T-helper 9 cell (primary cell): ENCODE measurements around the gene SH2D1B.

ENCODE experiments used
- DNase-seq: peaks from one replicate; pipeline ENCODE4 v3.0.0-alpha.2; 2020

SH2D1B gene

DNA sequence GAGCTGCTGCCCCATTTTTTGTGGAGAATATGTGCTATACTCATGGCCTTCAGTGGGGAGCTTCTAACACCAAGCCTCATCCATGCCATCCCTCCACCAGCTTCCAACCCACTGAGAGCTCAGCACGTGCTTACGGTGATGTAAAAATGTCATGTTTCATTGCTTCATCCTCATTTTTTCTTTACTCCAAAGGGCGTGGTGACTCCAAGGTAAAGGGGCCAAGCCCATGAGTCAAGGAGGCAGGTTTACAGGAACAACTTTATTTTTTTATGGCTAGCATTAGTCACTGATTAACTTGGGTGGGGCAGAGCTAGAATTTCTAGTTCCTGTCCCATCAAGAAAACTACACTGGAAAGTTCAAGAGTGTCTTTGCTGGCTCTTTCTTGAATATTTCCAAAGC lies 30.6 kb downstream of the SH2D1B start, which contains the start of gene C1orf226:
Gene C1orf226 (plus strand): TSS at position 346 of the 400 bp plus-strand sequence. CDS start 174 bp downstream, outside the sequence.
- DNase-seq, result no peak

DNA sequence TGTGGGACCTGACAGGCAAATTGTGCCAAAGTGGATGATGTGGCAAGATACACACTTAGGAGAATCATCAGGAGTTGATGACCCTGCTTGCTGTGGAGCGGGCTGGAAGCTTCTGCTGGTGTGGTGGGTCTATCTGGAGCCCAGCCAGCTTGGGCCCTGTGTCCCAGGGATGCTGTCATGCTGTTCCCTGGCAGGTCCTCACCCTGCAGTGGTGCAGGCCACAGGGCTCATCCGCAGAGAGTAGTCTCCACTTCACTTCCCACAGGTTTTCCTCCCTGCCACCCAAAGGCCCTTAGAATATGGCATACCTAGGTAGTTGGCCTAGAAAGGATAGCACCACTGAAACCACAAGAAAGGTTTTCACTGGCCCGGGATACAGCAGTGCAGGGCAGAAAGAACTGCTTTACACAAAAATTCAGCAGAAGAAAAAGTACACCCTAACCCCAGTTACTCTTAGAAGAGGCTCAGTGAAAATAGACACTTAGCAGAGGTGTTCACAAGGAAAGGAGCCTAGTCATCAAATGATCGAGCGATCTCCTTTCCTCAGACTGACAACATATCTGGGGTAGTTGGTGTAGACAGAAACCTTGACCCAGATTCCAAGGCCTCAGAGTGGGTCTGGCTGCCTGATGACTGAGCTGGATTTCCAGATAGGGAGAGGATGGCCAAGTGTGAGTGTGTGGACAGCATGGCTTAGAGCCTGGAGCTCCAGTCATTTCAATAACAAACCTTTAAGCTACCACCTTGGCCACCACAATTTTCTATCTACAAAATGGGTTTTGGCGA lies 31.7 kb downstream of the SH2D1B start:
- DNase-seq, result no peak

DNA sequence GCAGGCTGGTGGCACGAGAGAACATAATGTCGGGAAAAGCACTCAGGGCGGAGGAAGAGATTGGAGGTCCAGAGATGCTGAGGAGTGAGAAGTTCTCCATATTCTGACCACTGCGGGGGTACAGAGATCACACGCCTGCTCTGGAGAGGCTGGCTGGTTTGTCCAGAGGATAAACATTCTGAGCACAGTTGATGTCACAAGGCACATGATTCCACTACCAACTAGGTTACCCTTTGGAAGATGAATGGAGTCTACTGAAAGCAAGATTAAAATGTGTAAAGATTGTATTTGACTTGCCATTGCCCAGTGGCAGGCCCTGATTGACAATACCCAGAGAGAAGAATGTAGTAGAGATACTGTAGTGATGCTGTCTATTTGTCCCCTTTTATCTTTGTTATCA lies 35.2 kb downstream of the SH2D1B start, which contains the start of gene SPATA46:
Gene SPATA46 (minus strand): TSS at position 164 of the 400 bp plus-strand sequence. CDS start 64 bp downstream, at position 100.
- no peak for DNase-seq

DNA sequence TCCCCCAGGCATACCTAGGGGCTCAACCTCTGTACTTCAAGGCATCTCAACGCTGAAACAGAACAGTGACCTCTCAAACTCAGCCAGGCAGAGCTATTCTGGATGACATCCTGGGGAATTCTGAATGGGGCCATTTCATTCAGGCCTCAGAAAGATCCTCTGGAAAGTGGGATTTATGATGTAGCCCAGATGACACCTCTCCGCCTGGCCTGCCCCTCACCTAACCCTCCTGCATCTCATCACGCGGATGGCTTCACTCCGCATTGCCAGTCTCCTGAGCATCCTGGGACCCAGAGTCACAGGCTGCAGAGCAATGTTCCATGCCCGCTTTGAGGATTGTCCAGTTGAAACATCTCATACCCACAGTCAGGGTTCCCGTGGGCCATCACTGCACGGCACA lies 36.5 kb downstream of the SH2D1B start:
- no peak for DNase-seq

DNA sequence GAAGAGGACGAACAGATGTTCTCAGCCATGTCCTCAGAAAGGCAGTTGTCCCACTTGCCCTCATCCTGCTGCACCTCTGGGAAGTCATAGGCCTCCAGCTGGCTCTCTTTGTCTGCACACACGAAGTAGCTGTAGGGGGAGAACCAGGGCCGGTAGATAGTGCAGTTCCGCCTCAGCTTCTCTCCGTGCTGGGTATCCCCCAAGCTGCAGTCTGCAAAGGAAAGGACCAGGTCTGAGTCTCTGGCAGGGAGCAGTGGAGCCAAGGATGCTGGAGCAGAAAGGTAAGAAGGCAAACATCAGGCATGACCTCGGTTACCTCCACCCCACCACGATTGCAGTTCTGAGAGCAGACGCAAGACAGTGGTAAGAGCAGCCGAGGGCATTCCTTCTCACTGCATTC lies 37.5 kb downstream of the SH2D1B start:
- no peak for DNase-seq

DNA sequence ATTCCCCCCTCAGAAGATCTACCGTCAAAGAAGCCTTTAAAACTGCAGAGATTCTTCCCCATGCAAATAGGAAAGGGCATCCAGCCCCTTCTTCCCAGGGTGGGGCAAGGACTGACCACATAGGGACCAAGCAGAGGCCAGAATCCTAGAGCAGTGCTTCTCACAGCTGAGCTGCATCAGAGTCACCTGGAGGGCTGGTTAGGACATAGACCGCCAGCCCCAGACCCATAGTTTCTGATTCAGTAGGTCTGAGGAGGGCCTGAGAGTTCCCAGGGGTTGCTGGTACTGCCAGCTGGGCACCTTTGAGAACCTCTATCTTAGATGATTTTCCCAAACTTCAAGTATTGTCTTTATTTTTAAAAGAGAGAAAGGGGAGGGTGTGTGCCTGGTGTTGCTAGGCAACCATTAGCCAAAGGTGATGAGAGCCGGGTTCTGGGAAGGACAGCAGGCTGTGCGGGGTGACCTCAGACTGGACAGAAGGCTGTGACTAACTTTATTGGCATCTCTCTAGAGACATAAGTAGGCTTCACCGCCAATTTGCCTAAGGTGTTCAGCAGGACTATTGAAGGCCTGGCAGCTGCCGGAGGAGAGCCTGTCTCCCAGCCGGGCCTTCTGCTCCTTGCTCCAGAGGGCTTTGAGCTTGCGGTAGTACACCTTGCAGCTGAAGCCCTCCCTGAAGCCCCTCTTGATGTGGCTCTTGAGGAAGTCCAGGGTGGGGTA lies 38.2 kb downstream of the SH2D1B start:
- no peak for DNase-seq

DNA sequence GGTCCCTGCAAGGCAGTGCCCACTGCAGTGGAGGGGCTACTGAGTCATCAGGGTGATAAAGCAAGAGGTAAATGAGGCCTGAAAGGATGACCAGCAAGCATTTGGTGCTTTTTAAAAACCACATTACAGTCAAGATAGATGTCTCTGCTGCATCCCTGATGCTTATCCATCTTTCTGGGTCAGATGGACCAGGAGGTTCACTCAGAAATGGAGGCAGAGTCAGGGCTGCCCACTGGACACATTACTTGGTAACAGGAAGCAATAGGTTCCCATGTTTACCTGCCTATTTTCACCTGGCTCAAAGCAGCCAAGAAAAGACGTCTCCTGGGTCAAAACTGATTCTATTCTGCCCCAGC lies 38.9 kb downstream of the SH2D1B start:
- DNase-seq, result no peak

DNA sequence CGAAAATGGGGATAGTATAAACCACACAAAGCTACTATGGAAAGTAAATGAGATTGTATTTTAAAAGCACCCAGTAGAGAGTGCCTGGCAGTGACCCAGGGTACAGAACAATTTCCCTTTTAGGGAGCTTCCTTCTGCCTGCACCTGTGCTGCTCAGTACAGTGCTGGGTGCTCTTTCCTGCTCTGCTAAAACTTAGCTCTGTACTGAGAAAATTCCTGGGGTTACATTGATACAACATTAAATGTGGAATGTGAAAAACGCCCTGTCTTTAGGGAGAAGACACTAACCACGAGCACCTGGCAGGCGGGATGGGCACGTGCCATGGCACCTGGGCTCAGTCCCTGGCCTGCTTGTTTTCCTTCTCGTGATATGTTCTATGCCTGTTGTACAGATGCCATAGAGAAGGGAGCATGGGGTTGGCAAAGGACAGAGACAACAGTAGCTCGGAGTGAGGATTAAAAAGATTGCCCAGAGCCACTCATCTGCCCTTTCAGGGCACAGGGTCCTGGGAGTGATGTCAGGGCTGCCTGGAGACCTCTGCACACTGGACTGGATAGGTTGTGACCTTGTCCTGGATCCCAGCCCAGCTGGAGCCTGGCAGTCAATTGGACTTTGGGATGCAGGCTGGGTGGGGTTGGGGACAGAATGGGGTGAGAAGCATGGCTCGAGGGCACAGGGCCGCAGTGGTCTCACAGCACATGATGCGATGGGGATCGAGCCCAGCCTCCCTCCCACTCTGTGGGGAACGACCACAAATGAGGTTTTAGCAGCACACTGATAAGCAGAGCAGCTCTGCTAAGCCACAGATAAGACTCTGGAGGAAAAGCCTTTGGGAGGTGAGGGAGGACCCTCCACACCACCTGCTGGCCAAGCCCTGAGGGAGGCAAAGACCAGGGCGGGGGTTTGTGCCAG lies 39.5 kb downstream of the SH2D1B start:
- DNase-seq, result no peak

DNA sequence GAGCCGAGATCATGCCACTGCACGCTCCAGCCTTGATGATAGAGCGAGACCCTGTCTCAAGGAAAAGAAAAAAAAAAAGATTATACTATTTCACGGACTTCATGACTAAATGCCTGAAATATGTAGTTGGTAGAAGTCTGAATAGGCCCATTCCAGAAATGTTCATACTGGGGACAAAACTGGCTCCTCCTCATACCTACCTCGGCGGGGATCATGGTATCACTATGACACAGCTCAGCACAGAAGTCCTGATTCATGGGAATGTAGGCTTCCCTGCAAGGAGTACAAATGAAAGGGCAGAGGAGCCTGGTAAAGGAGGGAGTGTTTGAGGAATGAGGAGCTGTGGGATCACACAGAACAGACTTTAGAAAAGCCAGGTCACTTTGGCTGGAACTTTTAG lies 40.3 kb downstream of the SH2D1B start:
- DNase-seq, result no peak

DNA sequence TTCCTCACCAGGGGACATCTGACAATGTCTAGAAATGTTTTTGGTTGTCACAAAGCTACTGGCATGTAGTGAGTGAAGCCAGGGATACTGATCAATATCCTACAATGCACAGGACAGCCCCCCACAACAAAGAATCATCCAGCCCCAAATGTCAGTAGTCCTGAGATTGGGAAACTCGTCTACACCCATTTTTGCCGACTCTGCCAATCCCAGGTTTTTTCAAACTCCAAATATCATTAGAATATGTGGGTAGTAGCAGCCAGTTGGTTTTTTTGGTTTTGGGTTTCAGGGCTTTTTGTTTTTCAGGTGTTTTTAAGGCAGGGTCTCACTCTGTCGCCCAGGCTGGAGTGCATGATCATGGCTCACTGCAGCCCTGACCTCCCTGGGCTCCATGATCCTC lies 41.2 kb downstream of the SH2D1B start:
- DNase-seq, result no peak

DNA sequence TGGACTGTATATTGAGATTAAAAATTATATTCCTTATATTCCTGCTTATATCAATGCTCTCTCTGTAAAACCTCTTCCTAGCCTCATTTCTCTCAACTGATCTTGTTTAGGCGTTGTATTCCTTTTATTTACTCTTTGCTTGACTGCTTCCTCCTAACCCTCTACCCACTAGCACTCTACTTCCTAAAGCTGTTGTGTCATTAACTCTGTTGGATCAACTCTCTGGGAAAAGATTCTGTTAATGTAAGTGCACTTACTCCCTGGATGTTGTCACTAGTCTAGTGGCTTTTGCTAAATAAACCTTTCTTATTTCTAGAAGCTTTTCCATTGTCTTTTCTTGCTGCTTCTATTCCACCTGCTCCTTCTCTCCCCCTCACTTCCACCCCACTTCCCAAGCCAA lies 41.8 kb downstream of the SH2D1B start:
- no peak for DNase-seq

DNA sequence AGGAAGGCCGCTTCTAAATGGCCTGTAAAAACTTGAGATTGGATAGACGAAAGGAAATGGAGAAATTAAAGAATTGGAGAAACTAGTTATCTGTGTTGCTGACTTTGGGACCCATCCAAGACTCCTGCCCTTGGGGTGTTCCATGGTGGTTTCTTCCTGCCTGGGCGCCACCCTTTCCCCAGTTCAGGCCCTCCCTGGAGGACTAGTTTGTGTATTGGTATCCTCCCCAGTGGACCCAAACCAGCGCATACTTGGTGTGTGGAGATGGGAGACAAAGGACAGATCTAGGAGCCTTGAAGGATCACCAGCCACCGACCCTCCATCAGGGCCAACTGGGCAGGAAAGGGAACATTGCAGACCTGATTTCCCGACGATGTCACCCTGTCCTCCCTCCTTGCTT lies 42.4 kb downstream of the SH2D1B start:
- no peak for DNase-seq

DNA sequence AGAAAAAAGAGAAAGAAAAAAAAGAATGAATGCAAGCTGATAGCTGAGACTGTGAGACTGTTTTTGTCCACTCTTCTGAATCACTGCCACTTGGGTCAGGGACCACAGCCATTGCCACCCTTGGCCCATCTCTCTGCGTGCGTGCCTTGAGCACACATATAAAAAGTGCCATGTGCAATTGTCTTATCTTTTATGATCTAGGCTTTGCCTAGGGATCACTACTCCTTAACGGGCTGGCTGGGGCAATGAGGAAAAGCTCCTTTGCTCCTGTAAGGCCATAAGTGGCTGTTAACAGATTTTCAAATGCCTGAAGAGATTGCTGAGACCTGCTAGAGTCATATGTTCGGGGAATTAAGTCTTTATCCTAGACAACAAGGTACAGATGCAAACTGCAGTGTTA lies 43.5 kb downstream of the SH2D1B start:
- no peak for DNase-seq

DNA sequence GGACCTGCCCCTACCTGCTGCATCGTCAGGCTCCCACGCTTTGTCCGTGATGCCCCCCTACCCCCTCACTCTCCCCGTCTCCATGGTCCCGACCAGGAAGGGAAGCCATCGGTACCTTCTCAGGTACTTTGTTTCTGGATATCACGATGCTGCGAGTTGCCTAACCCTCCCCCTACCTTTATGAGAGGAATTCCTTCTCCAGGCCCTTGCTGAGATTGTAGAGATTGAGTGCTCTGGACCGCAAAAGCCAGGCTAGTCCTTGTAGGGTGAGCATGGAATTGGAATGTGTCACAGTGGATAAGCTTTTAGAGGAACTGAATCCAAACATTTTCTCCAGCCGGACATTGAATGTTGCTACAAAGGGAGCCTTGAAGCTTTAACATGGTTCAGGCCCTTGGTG lies 44.2 kb downstream of the SH2D1B start:
- DNase-seq, result no peak

DNA sequence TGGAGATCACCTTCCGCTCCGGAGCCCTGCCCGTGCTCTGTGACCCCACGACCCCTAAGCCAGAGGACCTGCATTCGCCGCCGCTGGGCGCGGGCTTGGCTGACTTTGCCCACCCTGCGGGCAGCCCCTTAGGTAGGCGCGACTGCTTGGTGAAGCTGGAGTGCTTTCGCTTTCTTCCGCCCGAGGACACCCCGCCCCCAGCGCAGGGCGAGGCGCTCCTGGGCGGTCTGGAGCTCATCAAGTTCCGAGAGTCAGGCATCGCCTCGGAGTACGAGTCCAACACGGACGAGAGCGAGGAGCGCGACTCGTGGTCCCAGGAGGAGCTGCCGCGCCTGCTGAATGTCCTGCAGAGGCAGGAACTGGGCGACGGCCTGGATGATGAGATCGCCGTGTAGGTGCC lies 44.9 kb downstream of the SH2D1B start:
- DNase-seq, result no peak

DNA sequence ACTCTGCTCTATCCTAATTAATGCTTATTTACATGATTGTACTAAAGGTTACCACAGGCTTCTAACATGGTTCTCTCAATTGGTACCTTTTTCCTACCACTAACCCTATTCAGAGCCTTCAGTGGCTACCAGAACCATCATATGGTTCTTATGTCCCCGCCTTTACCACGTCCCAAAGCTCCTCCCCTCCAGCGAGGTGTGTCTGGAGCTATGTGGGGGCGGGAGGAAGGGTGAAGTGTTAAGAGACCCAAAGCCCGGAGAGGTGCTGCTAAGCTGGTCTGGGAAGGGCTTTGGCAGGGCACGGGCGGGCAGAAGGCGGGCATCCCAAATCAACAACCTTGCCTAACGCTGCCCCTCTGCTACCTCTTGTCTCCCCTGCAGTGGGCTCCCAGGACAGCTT lies 45.3 kb downstream of the SH2D1B start:
- no peak for DNase-seq

DNA sequence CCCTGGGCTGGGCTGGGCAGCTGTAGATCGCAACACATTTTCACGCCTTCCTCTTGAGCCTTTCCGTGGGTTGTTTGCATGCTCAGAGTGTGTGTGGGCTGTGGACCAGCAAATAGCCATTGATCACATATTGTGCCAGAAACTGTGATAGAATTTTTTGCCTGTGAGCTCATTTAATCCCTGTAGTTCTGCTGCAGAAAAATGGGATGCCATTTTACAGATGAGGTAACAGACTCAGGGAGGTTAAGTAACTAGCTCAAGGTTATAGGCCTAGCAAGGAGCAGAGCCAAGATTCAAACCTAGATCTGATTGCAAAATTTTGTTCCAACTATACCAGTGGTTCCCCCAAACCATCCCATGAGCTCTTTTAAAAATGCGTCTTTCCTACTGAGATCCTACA lies 45.8 kb downstream of the SH2D1B start:
- DNase-seq, result no peak

DNA sequence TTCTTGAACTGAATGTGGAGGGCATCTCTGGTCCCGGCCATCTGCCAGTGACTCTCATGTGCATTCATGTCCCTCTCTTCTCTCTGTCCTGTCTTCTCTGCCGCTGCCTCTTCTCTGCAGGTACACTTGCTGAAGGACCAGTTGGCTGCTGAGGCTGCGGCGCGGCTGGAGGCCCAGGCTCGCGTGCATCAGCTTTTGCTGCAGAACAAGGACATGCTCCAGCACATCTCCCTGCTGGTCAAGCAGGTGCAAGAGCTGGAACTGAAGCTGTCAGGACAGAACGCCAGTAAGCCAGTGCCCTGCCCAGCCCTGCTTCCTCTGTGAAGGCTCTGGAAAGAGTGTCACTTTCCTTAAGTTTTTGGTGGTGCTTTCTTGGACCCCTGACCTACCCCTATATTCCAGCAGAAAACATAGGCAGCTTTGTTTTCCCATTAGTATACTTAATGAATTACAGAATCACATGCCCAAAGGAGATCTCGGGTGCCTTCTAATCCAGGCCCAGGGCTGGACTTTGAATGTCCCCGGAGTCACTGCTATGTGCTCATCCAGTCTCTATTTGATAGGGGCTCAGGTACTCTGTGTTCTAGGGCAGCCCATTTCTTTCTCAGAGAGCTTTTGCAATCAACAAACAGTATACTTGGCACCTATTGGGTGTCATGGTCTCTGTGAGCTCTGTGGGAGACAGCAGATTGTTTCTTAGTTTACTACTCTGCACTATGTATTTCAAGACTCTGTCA lies 46.5 kb downstream of the SH2D1B start:
- DNase-seq, result no peak

DNA sequence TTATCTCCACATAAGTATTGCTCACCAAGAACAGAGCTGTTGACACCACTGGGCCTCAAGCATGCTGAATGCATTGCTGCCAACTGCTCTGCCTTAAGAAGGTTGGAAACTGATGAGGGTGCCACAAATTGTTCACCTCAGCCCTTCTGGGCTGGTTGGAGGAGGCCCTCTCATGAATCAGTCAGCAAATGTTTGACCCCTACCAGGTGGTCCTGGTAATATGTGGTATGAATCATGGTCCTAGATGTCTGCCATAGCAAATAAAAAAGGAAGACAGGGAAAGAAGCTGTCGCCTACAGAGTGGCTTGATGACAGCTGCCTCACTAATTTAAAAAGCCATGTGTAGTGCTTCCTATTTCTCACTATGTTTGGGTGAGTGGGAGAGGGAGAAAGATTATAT lies 47.4 kb downstream of the SH2D1B start:
- no peak for DNase-seq

DNA sequence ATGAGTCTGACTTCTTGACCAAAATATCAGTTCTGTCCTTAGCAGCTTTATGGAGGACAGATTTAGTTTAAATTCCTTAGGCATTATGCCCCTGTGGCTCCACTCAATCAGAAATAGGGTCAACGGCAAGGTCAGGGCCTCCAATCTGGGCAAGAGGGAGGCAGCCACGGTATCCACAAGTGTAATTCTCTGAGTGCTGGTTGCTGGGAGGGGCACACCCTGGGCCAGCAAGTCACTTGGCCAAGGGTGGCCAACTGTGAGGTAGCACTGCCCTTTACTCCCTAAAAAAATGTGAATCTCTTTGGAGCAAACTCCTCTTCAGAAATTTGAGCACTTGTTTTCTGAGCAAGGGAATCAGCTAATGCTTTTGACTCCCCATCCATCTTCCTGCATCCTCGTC lies 48.1 kb downstream of the SH2D1B start:
- DNase-seq, result no peak

DNA sequence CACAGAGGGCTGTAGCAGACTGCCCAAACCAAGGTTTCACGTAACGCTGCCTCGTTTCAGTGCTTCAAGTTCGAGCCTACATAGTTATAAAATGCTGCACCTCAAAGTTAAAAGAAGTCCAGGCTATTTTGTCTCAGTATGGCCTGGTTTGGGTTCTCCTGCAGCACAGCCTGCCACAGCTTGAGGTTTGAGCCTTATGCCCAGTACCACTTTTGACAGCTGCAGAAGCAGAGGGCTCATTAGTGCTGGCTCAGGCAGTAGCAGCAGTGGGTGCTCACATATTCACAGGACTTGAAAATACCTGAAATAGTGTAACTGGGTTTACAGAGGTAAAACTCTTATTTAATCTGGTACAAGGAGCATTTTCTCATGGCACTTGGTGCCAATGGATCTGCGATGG lies 50.6 kb downstream of the SH2D1B start:
- no peak for DNase-seq

DNA sequence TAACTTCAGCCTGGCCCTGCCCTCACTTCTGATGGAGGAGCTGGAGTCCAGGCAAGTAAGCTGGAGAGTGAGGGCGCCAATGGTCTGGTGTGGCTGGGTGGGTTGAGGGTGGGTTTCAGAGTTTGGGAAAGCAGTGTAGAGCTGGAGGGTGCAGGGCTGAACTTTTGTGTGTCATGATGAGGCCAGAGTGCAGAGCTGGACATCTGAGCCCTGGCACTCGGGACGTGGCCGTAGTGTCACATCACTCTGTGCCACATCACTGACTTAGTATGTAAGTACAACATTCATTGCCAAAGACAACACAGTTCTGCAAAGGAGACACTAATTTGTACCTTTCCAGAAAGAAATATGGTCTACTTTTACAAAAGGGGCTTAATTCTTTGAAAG lies 51.1 kb downstream of the SH2D1B start:
- DNase-seq, result no peak
